Heart left ventricle (tissue), 16 donors: ENCODE data around the gene GADD45G. TPM values are rescaled to one million over a fixed set of nuclear protein-coding genes. Genes with fewer than 3 reads are reported as not detected.

Experiments
- ATAC-seq, 4 donors: fragments of 200-7000 bp; cut with Tn5 transposase; one replicate each; pipeline ENCODE4 v1.9.1; 2020 to 2022; ENCODE audit warnings: moderate library complexity in 4 of 4, mild to moderate bottlenecking in 3 of 4, moderate number of reproducible peaks in 1 of 4
- DNase-seq, 5 donors: peaks; one replicate each; pipeline ENCODE4 v3.0.0-alpha.2; 2020
- H3K27ac ChIP-seq, 12 donors: fragments of 200-600 bp; sonication (generic) in 4 of 12; one replicate each; pipeline versions ENCODE4 v1.5.0 to v1.8.0; 2016 to 2022; ENCODE audit warnings: mild to moderate bottlenecking in 2 of 12
- H3K27me3 ChIP-seq, 9 donors: fragments of 200-600 bp; sonication (generic) in 2 of 9; one replicate each; pipeline versions ENCODE4 v1.5.1 to v1.8.0; 2016 to 2022; ENCODE audit warnings: mild to moderate bottlenecking in 3 of 9
- H3K36me3 ChIP-seq, 9 donors: fragments of 200-600 bp; sonication (generic) in 2 of 9; one replicate each; pipeline versions ENCODE4 v1.5.0 to v1.8.0; 2018 to 2022; ENCODE audit warnings: mild to moderate bottlenecking in 2 of 9
- H3K4me1 ChIP-seq, 12 donors: fragments of 200-600 bp; sonication (generic) in 4 of 12; one replicate each; pipeline versions ENCODE4 v1.5.0 to v1.8.0; 2016 to 2022; ENCODE audit warnings: mild to moderate bottlenecking in 3 of 12
- H3K4me3 ChIP-seq, 12 donors: fragments of 200-600 bp; sonication (generic) in 4 of 12; one replicate each; pipeline versions ENCODE4 v1.5.0 to v1.8.0; 2017 to 2022; ENCODE audit warnings: mild to moderate bottlenecking in 9 of 12, moderate library complexity in 4 of 12
- H3K9me3 ChIP-seq, 12 donors: fragments of 200-600 bp; sonication (generic) in 4 of 12; one replicate each; pipeline versions ENCODE4 v1.5.0 to v1.8.0; 2016 to 2022; ENCODE audit warnings: mild to moderate bottlenecking in 1 of 12
- CTCF ChIP-seq, 12 donors: fragments of 200-600 bp; sonication (generic) in 4 of 12; IDR thresholded peaks; one replicate each; pipeline versions ENCODE4 v1.5.0 to v1.8.0; 2018 to 2022; ENCODE audit warnings: antibody characterized with exemption in 12 of 12, mild to moderate bottlenecking in 5 of 12
- POLR2A ChIP-seq, 2 donors: fragments of 450-650 bp; IDR thresholded peaks; one replicate each; pipeline ENCODE4 v1.6.1; 2017; ENCODE audit warnings: antibody characterized with exemption in 2 of 2, mild to moderate bottlenecking in 2 of 2, moderate library complexity in 2 of 2
- WGBS, 4 donors: extraction: QIAGEN DNeasy Blood & Tissue Kit in 2 of 4; methylation state at CpG; one replicate each; pipeline versions ENCODE4 v1.1.5 to v1.1.7; 2013 to 2018; 5-methylcytosine and 5-hydroxymethylcytosine counted together
- intact Hi-C, 10 donors: fragments of 100-400 bp; cut with DNase I; formaldehyde crosslinking; loops; one replicate each; pipeline versions ENCODE4 v1.11.1 to v1.14.2; 2022
- polyA plus RNA-seq, 2 donors: library from polyadenylated mRNA; stranded (reverse); fragments of 200-250 nt; gene quantifications; one replicate each; pipeline ENCODE4 v1.2.3, GENCODE V29; 2013
- total RNA-seq, 9 donors: library from RNA; depleted of rRNA in 2 of 9; stranded (reverse); fragments of >200 nt in 2 of 9; fragmentation: NEBNext Ultra II Directional in 3 of 9; extraction: Animal tissue kit (Norgen Biotek cat#: 25700) in 3 of 9; gene quantifications; one replicate each; pipeline versions ENCODE4 v1.1.0 to v1.2.4, GENCODE V29; 2016 to 2023
- donor health status: ischemic (EF 13 %, LVEDD 7.1; RV severe dilation, severe dysfunction).
- donor health status: healthy with polysubstance abuse.
- donor health status: DM: no; HTN: yes; CAD: no.
- donor health status: DM: no; HTN: no; CAD: no.
- donor health status: ischemic (EF 25% LVEDD 6.9; RV normal size, moderate dysfunction).
- donor health status: ischemic (EF 25% LVEDD 5.7; RV mildly dilated, moderate dysfunction).
- donor health status: healthy.
- donor health status: DM: yes; HTN: yes; CAD: no.
- donor health status: ischemic (EF 35%, LVEDD 5.7; RV mildly dilated, moderate dysfunction).
- donor health status: nonischemic (EF 11% LVEDD 7.7; RV severe dilation, severe dysfunction).
- donor health status: DM: yes; HTN: yes; CAD: no.
- donor health status: PGD.
- donor health status: ischemic (EF 29% LVEDD 5.4; RV normal size, mild dysfunction).
- donor health status: nonischemic (EF 23%, LVEDD 6.1; RV moderate dilation, normal function).

The GADD45G gene
- total and polyA plus RNA-seq, 11 donors = 9.9 to 118 (median 17.7) TPM

- Histone ChIP-seq H3K36me3 (peaks cover 0 to 3% (median 0%) of the 10 kb centered on the region in 9 donors), H3K9me3 (no peaks in the 10 kb centered on the region), H3K27me3 (peaks cover 0 to 3% (median 0%) of the 10 kb centered on the region in 9 donors), H3K4me3 (peak overlapping the region in 11 of 12 donors; percentile 1 to 95 (median 86)), H3K4me1 (peaks cover 6 to 48% (median 33%) of the 10 kb centered on the region in 12 donors), H3K27ac (peak overlapping the region in 9 of 12 donors; percentile 8 to 98 (median 95))
- WGBS, 4 donors = 1 to 4% (median 2%) methylated on average over 25 to 28 of the region's 28 CpGs
- DNase-seq = peak; percentile 88 to 92 (median 89)
- TF ChIP-seq CTCF (IDR thresholded peaks at IDR 0.05) (peak; percentile 79 to 90 (median 85)), POLR2A (IDR thresholded peaks at IDR 0.05) (no peak)
- intact Hi-C loops = loop anchor here (1.0 to 10.0 kb wide), 20 partner anchors 62 to 500 kb away; no protein-coding TSS in a partner anchor
- ATAC-seq = peak; percentile 16 to 53 (median 32)
Measured at GRCh38 chr9:89602978-89603766, 1.6 kb upstream of the GADD45G start.

- Histone ChIP-seq H3K4me3 (peak overlapping the region; percentile 15 to 95 (median 86)), H3K9me3 (no peaks in the 10 kb centered on the region), H3K27ac (peak overlapping the region; percentile 48 to 98 (median 72)), H3K36me3 (peaks cover 0 to 3% (median 0%) of the 10 kb centered on the region in 9 donors), H3K4me1 (peaks cover 6 to 48% (median 33%) of the 10 kb centered on the region in 12 donors), H3K27me3 (peaks cover 0 to 3% (median 0%) of the 10 kb centered on the region in 9 donors)
- 0 to 1% (median 1%) methylated on average over 42 to 64 of the region's 64 CpGs for WGBS, 4 donors
- intact Hi-C loops = loop anchor here (1.0 to 10.0 kb wide), 23 partner anchors 61 to 499 kb away; no protein-coding TSS in a partner anchor
- TF ChIP-seq POLR2A (IDR thresholded peaks at IDR 0.05) (no peak), CTCF (IDR thresholded peaks at IDR 0.05) (peak in 11 of 12 donors; percentile 29 to 62 (median 47))
- peak; percentile 77 to 87 (median 85) for DNase-seq
- ATAC-seq = peak; percentile 58 to 70 (median 64)
Measured at GRCh38 chr9:89603767-89604665, 796 bp upstream of the GADD45G start.

- 0 to 5% (median 0%) methylated on average over 21 to 57 of the region's 57 CpGs for WGBS, 4 donors
- Histone ChIP-seq H3K27me3 (peaks cover 0 to 3% (median 0%) of the 10 kb centered on the region in 9 donors), H3K36me3 (peaks cover 0 to 3% (median 0%) of the 10 kb centered on the region in 9 donors), H3K9me3 (no peaks in the 10 kb centered on the region), H3K27ac (peak overlapping the region; percentile 87 to 98 (median 95)), H3K4me3 (peak overlapping the region; percentile 64 to 95 (median 86)), H3K4me1 (peaks cover 6 to 48% (median 33%) of the 10 kb centered on the region in 12 donors)
- peak; percentile 53 to 85 (median 76) for DNase-seq
- TF ChIP-seq POLR2A (IDR thresholded peaks at IDR 0.05) (no peak), CTCF (IDR thresholded peaks at IDR 0.05) (no peak)
- intact Hi-C loops = loop anchor here in 9 of 10 donors (1.0 to 10.0 kb wide), 22 partner anchors 52 to 398 kb away; no protein-coding TSS in a partner anchor
- peak; percentile 3 to 53 (median 32) for ATAC-seq
Measured at GRCh38 chr9:89605465-89606048, 745 bp downstream of the GADD45G start.
